Spleen (tissue), 7 donors: ENCODE measurements around the gene PTPRT.

ENCODE experiments used
- POLR2A ChIP-seq, 3 donors: fragments of 450-650 bp; IDR thresholded peaks; one replicate each; pipeline ENCODE4 v1.5.1; 2017; ENCODE audit warnings: antibody characterized with exemption in 3 of 3, mild to moderate bottlenecking in 1 of 3
- POLR2AphosphoS5 ChIP-seq, 3 donors: sonication (generic); formaldehyde crosslinking; IDR thresholded peaks; one replicate each; pipeline ENCODE4 v1.5.1; 2017; ENCODE audit warnings: antibody characterized with exemption in 3 of 3
- TF ChIP-seq, protein P1 (sequence below), 11 experiments: fragments of 200-600 bp in 7 of 11; fragments of 450-650 bp in 4 of 11; sonication (generic) in 4 of 11; IDR thresholded peaks in 8 of 11; conservative IDR thresholded peaks in 3 of 11; 1 replicate in 7 of 11; 2 replicates in 4 of 11; pipeline versions ENCODE4 v1.4.0 to v1.8.0; 2016 to 2021; ENCODE audit warnings: antibody characterized with exemption in 11 of 11, inconsistent platforms in 4 of 11, mild to moderate bottlenecking in 1 of 11
- donor health status: DM: no; HTN: no; CAD: no; lungs with moderate emphysema.
- donor health status: DM: no; HTN: no; CAD: no.
- donor health status: DM: no; HTN: no; CAD: no.

DNA sequence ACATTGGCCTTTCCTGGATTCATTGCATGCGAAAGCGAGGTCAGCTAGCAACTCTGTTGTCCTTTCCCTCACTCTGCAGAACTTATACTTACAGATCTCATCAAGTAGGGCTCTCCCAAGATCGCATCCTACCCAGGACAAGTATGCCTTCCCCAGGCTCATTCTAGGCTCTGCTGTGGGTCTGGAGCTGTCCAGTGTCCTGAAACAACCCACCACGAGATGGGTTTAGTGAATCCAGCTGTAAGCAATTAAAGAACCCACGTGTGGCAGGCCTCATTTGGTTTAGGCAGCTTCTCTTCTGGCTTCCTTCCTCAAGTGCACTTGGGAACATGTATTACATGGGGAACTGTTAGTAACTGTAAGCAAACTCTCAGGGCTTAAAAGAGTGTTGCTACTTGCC is 1165.1 kb downstream of the PTPRT start:
- no peak for TF ChIP-seq POLR2A (IDR thresholded peaks at IDR 0.05)
- no peak for TF ChIP-seq POLR2AphosphoS5 (IDR thresholded peaks at IDR 0.05)
- TF ChIP-seq, protein P1, sequence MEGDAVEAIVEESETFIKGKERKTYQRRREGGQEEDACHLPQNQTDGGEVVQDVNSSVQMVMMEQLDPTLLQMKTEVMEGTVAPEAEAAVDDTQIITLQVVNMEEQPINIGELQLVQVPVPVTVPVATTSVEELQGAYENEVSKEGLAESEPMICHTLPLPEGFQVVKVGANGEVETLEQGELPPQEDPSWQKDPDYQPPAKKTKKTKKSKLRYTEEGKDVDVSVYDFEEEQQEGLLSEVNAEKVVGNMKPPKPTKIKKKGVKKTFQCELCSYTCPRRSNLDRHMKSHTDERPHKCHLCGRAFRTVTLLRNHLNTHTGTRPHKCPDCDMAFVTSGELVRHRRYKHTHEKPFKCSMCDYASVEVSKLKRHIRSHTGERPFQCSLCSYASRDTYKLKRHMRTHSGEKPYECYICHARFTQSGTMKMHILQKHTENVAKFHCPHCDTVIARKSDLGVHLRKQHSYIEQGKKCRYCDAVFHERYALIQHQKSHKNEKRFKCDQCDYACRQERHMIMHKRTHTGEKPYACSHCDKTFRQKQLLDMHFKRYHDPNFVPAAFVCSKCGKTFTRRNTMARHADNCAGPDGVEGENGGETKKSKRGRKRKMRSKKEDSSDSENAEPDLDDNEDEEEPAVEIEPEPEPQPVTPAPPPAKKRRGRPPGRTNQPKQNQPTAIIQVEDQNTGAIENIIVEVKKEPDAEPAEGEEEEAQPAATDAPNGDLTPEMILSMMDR (IDR thresholded peaks at IDR 0.05 in 8 of 11, conservative IDR thresholded peaks at IDR 0.05 in 3 of 11): no peak
